Measurements from ENCODE around the gene ALG8.
"Not testable (repeated sequence)": the region's sequence is repeated elsewhere in the genome, so short reads cannot be mapped to it uniquely, and the experiment has no call there.

ALG8 gene

GRCh38 chr11:78139422-78140391 is at the start of gene ALG8:
ALG8 (minus strand) TSS chr11:78139626; CDS start chr11:78139588, 38 bp downstream.
- DNase-seq (ENCODE audit: low spot score), result peak; percentile 97

GRCh38 chr11:78188286-78189173 is 49.1 kb upstream of the ALG8 start, which contains the start of the genes KCTD21 and USP35:
KCTD21 (minus strand) TSS chr11:78188626; CDS start chr11:78174554, 14,072 bp downstream.
USP35 (plus strand) TSS chr11:78188919; CDS start chr11:78196246, 7,327 bp downstream.
- DNase-seq (ENCODE audit: low spot score), result peak; percentile 94

- DNase-seq (ENCODE audit: low spot score), result no peak
Measured at GRCh38 chr11:78187366-78188285, 48.2 kb upstream of the ALG8 start.

- no peak for DNase-seq (ENCODE audit: low spot score)
Measured at GRCh38 chr11:78181185-78181584, 41.8 kb upstream of the ALG8 start.

- no peak for DNase-seq (ENCODE audit: low spot score)
Measured at GRCh38 chr11:78180751-78181150, 41.3 kb upstream of the ALG8 start.

GRCh38 chr11:78179459-78180071 is 40.1 kb upstream of the ALG8 start:
- DNase-seq (ENCODE audit: low spot score), result no peak

- DNase-seq (ENCODE audit: low spot score), result no peak
Measured at GRCh38 chr11:78177216-78177615, 37.8 kb upstream of the ALG8 start.

- DNase-seq (ENCODE audit: low spot score), result no peak
Measured at GRCh38 chr11:78176605-78177141, 37.2 kb upstream of the ALG8 start.

- not testable (repeated sequence) for DNase-seq (ENCODE audit: low spot score)
Measured at GRCh38 chr11:78175862-78176261, 36.4 kb upstream of the ALG8 start.

- DNase-seq (ENCODE audit: low spot score), result no peak
Measured at GRCh38 chr11:78171951-78172350, 32.5 kb upstream of the ALG8 start.

GRCh38 chr11:78170874-78171549 is 31.6 kb upstream of the ALG8 start:
- DNase-seq (ENCODE audit: low spot score), result no peak

GRCh38 chr11:78170413-78170812 is 31.0 kb upstream of the ALG8 start:
- no peak for DNase-seq (ENCODE audit: low spot score)

GRCh38 chr11:78168539-78169477 is 29.4 kb upstream of the ALG8 start:
- DNase-seq (ENCODE audit: low spot score), result peak; percentile 30

GRCh38 chr11:78166855-78167469 is 27.5 kb upstream of the ALG8 start:
- no peak for DNase-seq (ENCODE audit: low spot score)

GRCh38 chr11:78164471-78164870 is 25.0 kb upstream of the ALG8 start:
- DNase-seq (ENCODE audit: low spot score), result no peak

- DNase-seq (ENCODE audit: low spot score), result no peak
Measured at GRCh38 chr11:78163828-78164227, 24.4 kb upstream of the ALG8 start.

GRCh38 chr11:78161962-78162371 is 22.5 kb upstream of the ALG8 start:
- no peak for DNase-seq (ENCODE audit: low spot score)

- DNase-seq (ENCODE audit: low spot score), result no peak
Measured at GRCh38 chr11:78161346-78161745, 21.9 kb upstream of the ALG8 start.

All from kidney capillary endothelial cell (primary cell).